GM19240 (cell line): ENCODE measurements around the gene ADGRG2.
"Not testable (repeated sequence)": the region's sequence is repeated elsewhere in the genome, so short reads cannot be mapped to it uniquely, and the experiment has no call there.

Source experiments
- DNase-seq: peaks from one replicate; pipeline ENCODE4 v3.0.0; 2011; ENCODE audit warnings: low spot score; ENCODE audit not compliant: insufficient read length

The ADGRG2 gene

GRCh38 chrX:19086102-19086772 is 36.0 kb downstream of the ADGRG2 start:
- no peak for DNase-seq

GRCh38 chrX:19085666-19086065 is 36.6 kb downstream of the ADGRG2 start:
- no peak for DNase-seq

DNA sequence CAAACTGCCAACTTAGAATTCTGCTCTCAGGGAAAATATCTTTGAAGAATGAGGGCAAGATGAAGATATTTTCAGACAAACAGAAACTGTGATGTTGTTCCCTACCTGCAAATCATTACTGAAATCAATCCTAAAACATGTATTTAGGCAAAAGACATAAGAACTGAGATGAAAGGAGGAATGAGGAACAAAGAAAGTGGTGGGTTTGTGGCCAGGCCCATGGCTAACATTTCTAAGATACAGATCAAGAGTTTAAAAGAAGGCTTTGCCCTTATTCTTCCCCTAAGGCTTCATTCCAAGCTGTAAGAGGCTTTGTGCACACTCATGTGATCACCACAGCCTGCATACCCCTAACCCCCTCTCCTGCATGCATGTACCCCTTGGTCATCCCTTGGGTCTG is 46.5 kb downstream of the ADGRG2 start:
- DNase-seq: no peak

- DNase-seq: no peak
These were observed 49.9 kb downstream of the ADGRG2 start for GRCh38 chrX:19072372-19072771.

DNA sequence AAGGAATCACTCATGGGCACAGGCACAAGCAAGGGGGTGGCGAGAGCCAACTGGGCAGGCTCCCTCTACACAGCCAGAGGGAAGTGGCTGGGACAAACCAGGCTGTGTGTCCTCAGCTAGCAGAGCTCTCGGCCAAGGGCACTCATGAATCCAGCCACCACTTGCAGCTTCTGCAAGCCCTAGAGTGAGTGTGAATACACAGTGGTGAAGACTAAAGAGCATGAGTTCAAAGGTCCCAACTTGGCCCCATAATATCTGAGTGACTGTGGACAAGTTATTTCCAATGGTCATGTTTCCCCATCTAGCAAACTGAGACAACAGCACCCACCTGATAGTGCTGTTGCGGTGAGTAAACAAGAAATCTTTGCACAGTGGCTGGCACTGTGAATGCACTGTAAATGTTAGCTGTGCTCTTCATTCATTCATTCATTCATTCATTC is 51.7 kb downstream of the ADGRG2 start:
- DNase-seq: no peak

DNA sequence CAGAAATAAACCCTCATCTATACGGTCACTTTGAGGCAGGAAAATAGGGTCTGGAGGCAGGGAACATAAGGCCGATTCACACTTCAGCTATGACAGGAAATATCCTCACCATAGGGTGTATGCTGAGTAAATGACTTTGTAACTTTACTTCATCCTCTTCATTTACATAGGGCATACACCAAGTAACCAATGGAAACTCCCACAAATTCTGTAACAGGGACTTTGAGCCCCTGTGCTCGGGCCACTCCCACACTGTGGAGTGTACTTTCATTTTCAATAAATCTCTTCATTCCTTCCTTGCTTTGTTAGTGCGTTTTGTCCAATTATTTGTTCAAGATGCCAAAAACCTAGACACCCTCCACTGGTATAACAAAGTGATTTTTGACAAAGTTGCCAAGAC is 55.3 kb downstream of the ADGRG2 start:
- not testable (repeated sequence) for DNase-seq

GRCh38 chrX:19065535-19065934 is 56.7 kb downstream of the ADGRG2 start:
- no peak for DNase-seq

DNA sequence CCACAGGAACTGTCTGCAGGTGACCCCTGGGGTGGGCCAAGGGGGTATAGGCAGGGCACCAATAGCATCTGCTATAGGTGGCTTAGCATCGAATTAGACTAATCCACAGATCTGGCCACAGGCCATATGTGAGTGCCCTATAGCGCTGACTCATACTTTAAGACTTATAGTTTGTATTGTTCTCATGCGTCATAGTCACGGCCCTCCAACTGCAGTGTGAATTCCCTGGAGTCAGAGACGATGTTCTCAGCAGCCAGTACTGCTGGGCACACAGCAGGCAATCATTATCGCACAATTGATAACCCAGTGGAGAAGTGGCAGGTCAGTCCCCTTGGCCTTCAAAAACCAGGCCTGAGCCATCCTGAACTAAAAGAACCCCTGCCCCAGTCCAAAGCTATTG is 58.1 kb downstream of the ADGRG2 start:
- no peak for DNase-seq

- no peak for DNase-seq
These were observed 59.2 kb downstream of the ADGRG2 start for GRCh38 chrX:19063030-19063429.

GRCh38 chrX:19059067-19059466 is 63.2 kb downstream of the ADGRG2 start:
- no peak for DNase-seq

GRCh38 chrX:19057856-19058255 is 64.4 kb downstream of the ADGRG2 start:
- DNase-seq: no peak

- no peak for DNase-seq
These were observed 73.2 kb downstream of the ADGRG2 start for GRCh38 chrX:19049110-19049509.

DNA sequence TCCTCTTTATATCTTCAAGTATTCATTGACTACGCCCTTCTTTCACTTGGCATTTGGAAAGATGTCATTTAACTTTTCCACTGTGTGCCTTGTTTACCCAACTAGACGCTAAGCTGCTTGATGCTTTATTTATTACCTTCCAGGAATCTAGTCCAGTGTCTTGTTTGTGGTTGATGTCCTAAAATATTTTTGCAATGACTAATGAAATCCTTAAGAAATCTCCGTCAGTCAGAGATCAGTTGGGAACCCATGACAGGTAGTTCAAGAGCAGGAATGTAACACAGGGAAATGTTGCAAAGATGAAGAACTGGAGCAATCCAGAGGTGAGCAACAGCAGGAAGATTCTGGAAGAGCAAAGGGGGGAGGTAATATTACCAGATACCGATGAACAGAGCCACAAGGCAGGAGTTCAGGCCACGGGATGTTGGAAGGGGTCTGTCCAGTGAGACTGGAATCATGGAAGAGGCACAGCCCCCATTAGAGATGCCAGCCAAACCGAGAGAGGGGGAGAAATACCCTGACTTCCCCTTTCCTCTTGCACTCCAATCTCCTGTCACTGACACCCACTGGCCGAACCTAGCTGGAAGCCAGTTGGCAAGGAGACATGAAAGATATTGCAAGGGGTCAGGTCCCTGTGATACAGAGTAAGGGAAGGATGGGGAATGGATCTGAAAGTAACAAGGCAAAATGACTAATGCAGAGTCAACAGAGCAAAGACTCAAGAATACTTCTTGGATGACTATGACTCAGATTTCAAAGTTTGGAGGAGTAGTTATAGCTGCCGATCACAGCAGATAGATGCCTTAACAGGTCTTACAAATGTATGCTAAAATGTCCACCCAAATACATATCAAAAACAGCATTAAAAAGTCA is 75.7 kb downstream of the ADGRG2 start:
- DNase-seq: no peak

GRCh38 chrX:19040373-19040772 is 81.9 kb downstream of the ADGRG2 start:
- DNase-seq: no peak

DNA sequence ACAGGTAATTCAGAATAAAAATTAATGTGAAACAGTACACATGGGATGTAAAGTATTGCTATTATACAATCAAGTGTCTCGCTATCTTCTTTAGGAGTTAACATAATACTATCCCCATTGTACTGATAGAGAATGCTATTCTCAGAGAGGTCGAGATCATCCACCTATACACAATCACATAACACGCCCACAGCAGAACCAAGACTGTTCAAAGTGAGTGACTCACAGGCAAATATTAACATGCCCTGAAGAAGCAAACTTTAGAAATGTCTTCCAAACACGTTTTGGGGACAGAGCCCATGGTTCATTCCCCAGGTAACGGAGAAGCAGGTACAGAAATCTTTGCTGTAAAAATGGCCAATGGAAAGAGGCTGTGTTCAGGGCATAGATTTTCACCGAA is 88.2 kb downstream of the ADGRG2 start:
- DNase-seq: no peak

DNA sequence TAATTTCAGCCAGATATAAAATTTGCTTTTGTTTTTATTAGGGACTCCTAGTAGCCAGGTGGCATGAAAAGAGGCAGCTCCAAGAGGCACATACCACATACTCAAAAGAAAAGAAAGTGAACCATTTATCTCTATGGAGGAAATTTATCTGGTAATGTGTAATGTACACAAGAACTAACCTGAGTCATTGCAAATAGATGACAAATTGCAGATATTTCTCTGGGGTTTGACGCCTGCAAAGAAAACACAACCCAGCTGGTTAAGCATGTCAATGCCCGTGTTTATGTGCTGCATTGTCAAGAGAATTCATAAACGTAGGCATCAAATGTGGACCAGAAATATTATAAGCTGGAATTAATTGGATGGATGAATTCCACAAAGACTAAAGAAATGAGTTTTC is 91.5 kb downstream of the ADGRG2 start:
- no peak for DNase-seq

DNA sequence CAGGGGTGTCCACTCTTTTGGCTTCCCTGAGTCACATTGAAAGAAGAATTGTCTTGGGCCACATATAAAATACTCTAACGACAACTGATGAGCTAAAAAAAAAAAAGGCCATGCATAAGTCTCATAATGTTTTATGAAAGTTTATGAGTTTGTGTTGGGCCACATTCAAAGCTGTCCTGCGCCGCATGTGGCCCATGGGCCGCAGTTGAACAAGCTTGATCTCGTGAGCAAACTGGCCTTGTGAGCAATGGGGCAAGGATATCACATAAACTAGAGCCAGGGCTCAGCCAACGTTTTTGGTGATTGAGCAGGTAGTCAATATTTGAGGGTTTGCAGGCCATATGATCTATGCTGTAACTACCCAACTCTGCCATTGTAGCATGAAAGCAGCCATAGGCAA is 93.7 kb downstream of the ADGRG2 start:
- DNase-seq: no peak

DNA sequence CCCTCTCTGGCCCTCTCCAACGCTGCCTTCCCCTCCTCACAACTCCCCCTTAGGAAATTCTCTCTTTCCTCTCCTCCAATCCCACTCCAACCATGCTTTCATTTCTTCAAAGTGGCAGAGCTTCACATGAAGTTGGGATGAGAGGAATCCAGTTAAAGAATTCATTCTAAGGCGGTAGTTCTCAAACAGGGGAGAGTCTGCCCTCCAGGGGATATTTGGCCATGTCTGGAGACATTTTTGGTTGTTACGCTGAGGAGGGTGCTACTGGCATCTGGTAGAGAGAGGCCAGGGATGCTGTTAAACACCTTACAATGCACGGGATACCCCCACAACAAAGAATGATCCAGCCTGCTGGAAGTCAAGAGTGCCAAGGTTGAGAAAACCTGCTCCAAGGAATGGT is 97.9 kb downstream of the ADGRG2 start:
- no peak for DNase-seq

- DNase-seq: no peak
These were observed 102.3 kb downstream of the ADGRG2 start for GRCh38 chrX:19019996-19020395.

- no peak for DNase-seq
These were observed 105.0 kb downstream of the ADGRG2 start for GRCh38 chrX:19017271-19017670.

DNA sequence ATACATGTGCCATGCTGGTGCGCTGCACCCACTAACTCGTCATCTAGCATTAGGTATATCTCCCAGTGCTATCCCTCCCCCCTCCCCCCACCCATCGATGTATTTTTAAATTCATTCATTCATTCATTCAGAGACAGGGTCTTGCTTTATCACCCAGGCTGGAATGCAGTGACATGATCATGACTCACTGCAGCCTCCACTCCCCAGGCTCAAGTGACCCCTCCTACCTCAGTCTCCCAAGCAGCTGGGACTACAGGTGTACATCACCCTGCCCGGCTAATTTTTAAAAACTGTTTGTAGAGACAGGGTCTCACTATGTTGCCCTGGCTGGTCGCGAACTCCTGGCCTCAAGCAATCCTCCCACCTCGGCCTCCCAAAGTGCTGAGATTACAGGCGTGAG is 105.7 kb downstream of the ADGRG2 start:
- DNase-seq: not testable (repeated sequence)

GRCh38 chrX:19007868-19008267 is 114.4 kb downstream of the ADGRG2 start:
- DNase-seq: no peak

GRCh38 chrX:19007011-19007410 is 115.3 kb downstream of the ADGRG2 start:
- no peak for DNase-seq
